Gastrocnemius medialis (tissue), 4 donors: ENCODE measurements around the gene HIVEP3. TPM values are rescaled to one million over a fixed set of nuclear protein-coding genes. Genes with fewer than 3 reads are reported as not detected.
"Not testable (repeated sequence)": the region's sequence is repeated elsewhere in the genome, so short reads cannot be mapped to it uniquely, and the experiment has no call there.

ENCODE experiments used
- ATAC-seq, 2 donors: fragments of 150-250 bp; one replicate each; pipeline ENCODE4 v1.9.1; 2016
- DNase-seq, 2 donors: peaks; one replicate each; pipeline ENCODE4 v3.0.0-alpha.2; 2019
- H3K27ac ChIP-seq, 4 donors: fragments of 200-600 bp; sonication (generic); 1 replicate in 1 of 4; 2 replicates in 3 of 4; pipeline ENCODE4 v1.5.1; 2016 to 2018; ENCODE audit warnings: mild to moderate bottlenecking in 2 of 4, moderate library complexity in 1 of 4
- H3K27me3 ChIP-seq, 3 donors: fragments of 200-600 bp; sonication (generic) in 2 of 3; 1 replicate in 1 of 3; 2 replicates in 2 of 3; pipeline versions ENCODE4 v1.5.1 to v1.6.0; 2016 to 2019; ENCODE audit warnings: mild to moderate bottlenecking in 1 of 3, moderate library complexity in 1 of 3
- H3K36me3 ChIP-seq, 2 donors: fragments of 200-600 bp; sonication (generic) in 1 of 2; one replicate each; pipeline ENCODE4 v1.5.1; 2017 to 2018
- H3K4me1 ChIP-seq, 2 donors: fragments of 200-600 bp; sonication (generic) in 1 of 2; one replicate each; pipeline ENCODE4 v1.5.1; 2016 to 2017; ENCODE audit warnings: mild to moderate bottlenecking in 2 of 2
- H3K4me3 ChIP-seq, 4 donors: fragments of 200-600 bp; sonication (generic) in 3 of 4; 1 replicate in 1 of 4; 2 replicates in 3 of 4; pipeline ENCODE4 v1.5.1; 2016 to 2019; ENCODE audit warnings: mild to moderate bottlenecking in 2 of 4
- H3K9me3 ChIP-seq, 3 donors: fragments of 200-600 bp; sonication (generic) in 2 of 3; 1 replicate in 1 of 3; 2 replicates in 2 of 3; pipeline ENCODE4 v1.5.1; 2016 to 2019
- POLR2A ChIP-seq, 2 donors: fragments of 450-650 bp; IDR thresholded peaks; one replicate each; pipeline ENCODE4 v1.6.1; 2017; ENCODE audit warnings: antibody characterized with exemption in 2 of 2, mild to moderate bottlenecking in 2 of 2, moderate library complexity in 2 of 2
- in situ Hi-C, 4 donors: fragments of 200-750 bp; cut with MboI; loops; one replicate each; pipeline versions ENCODE4 v1.15.0 to v1.8.0; 2017; ENCODE audit warnings: low sequenced_read_pairs in 4 of 4
- intact Hi-C: fragments of 100-400 bp; cut with DNase I; formaldehyde crosslinking; loops from one replicate; pipeline ENCODE4 v1.15.1; 2023; ENCODE audit warnings: low total_unique reads
- total RNA-seq, 4 donors: library from RNA; depleted of rRNA; stranded (reverse); fragments of >200 nt; gene quantifications; one replicate each; pipeline versions ENCODE4 v1.1.0 to v1.2.3, GENCODE V29; 2016
- TF ChIP-seq, protein P1 (sequence below), 5 experiments: fragments of 450-650 bp in 3 of 5; fragments of 200-600 bp in 2 of 5; sonication (generic) in 2 of 5; IDR thresholded peaks in 4 of 5; conservative IDR thresholded peaks in 1 of 5; 1 replicate in 4 of 5; 2 replicates in 1 of 5; pipeline ENCODE4 v1.5.1; 2016 to 2019; ENCODE audit warnings: antibody characterized with exemption in 5 of 5, mild to moderate bottlenecking in 3 of 5, moderate library complexity in 3 of 5

HIVEP3 gene
- total RNA-seq, 4 donors from 2014 or later: 0.80 to 1.8 (median 1.3) TPM

DNA sequence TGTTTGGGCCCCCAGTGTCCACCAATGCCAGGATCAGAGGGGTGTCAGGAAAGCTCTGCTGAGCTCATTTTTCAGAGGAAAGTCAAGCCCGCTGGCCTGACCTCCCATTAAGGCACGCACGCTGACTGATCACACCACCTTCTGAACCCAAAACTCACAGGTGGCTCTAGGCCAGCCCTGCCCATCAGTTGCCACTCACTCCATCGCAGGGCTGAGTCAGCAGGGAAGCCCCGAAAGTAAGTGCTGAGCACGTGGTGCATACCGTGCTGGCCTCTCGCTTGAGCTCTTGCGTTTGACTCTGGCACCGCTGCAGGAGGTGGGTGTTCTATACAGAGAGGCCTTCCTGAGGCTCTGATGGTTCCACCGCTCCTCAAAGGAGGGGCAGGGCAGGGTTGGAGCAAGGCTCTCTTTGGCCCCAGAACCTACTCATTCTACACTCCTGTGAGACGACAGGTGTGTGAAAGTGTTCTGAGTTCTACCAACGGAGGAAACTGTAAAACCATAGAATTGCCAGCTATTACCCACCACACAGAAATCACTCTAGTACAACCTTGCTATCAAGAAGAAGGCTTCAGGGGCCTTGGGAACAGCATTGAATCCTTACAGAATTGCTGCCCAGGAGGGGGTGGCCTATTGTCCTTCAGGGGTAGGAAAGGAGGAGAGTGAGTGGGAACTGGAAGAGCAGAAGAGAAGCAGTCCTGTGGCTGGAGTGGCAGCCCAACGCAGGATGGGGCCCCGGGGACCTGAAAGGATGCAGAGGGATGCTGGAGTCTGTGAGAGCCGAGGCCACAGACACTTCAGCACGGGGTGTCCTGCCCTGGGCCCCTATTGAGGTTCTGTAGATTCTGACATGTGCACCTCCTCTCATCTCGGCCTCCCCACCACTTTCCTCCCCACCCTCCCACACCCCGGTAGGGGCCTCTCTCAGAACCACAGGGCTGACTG, 219.5 kb downstream of the HIVEP3 start:
- ATAC-seq: no peak
- DNase-seq: no peak
- H3K4me3 ChIP-seq: no peak overlapping the region
- no peaks in the 10 kb centered on the region for H3K4me1 ChIP-seq
- no peaks in the 10 kb centered on the region for H3K27me3 ChIP-seq
- in situ Hi-C loops: no loop called here
- intact Hi-C loops: no loop called here
- H3K36me3 ChIP-seq: no peaks in the 10 kb centered on the region
- no peaks in the 10 kb centered on the region for H3K9me3 ChIP-seq
- no peak for TF ChIP-seq POLR2A (IDR thresholded peaks at IDR 0.05)
- TF ChIP-seq, protein P1, sequence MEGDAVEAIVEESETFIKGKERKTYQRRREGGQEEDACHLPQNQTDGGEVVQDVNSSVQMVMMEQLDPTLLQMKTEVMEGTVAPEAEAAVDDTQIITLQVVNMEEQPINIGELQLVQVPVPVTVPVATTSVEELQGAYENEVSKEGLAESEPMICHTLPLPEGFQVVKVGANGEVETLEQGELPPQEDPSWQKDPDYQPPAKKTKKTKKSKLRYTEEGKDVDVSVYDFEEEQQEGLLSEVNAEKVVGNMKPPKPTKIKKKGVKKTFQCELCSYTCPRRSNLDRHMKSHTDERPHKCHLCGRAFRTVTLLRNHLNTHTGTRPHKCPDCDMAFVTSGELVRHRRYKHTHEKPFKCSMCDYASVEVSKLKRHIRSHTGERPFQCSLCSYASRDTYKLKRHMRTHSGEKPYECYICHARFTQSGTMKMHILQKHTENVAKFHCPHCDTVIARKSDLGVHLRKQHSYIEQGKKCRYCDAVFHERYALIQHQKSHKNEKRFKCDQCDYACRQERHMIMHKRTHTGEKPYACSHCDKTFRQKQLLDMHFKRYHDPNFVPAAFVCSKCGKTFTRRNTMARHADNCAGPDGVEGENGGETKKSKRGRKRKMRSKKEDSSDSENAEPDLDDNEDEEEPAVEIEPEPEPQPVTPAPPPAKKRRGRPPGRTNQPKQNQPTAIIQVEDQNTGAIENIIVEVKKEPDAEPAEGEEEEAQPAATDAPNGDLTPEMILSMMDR (IDR thresholded peaks at IDR 0.05 in 4 of 5, conservative IDR thresholded peaks at IDR 0.05 in 1 of 5): no peak
- no peak overlapping the region for H3K27ac ChIP-seq

DNA sequence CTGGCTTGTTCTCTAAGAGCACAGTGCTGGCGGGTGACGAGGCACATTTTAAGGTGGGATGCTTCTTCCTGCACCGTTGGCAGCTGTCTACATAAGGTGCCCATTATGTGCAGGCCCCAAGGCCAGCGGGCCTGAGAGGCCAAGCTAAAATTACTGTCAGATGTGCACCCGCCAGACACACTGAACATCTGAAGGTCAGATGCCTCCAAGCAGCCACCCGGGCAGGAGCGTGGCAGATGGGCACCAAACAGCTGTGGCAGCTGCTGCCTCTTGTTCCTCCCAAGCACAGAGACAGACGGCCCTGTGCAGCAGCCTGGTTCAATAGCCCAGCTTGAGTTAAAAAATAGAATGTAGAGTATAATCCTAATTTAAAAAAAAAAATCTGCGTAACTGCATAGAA, 222.3 kb downstream of the HIVEP3 start:
- ATAC-seq (peak in 1 of 2 donors; percentile 58), DNase-seq (peak; percentile 16 to 37)
- in situ Hi-C loops: no loop called here
- no peaks in the 10 kb centered on the region for H3K36me3 ChIP-seq
- no peak overlapping the region for H3K4me3 ChIP-seq
- peak overlapping the region in 1 of 4 donors; percentile 46 for H3K27ac ChIP-seq
- no peaks in the 10 kb centered on the region for H3K9me3 ChIP-seq
- H3K4me1 ChIP-seq: no peaks in the 10 kb centered on the region
- H3K27me3 ChIP-seq: no peaks in the 10 kb centered on the region
- intact Hi-C loops: no loop called here
- TF ChIP-seq, protein P1 (IDR thresholded peaks at IDR 0.05 in 4 of 5, conservative IDR thresholded peaks at IDR 0.05 in 1 of 5): no peak
- no peak for TF ChIP-seq POLR2A (IDR thresholded peaks at IDR 0.05)

DNA sequence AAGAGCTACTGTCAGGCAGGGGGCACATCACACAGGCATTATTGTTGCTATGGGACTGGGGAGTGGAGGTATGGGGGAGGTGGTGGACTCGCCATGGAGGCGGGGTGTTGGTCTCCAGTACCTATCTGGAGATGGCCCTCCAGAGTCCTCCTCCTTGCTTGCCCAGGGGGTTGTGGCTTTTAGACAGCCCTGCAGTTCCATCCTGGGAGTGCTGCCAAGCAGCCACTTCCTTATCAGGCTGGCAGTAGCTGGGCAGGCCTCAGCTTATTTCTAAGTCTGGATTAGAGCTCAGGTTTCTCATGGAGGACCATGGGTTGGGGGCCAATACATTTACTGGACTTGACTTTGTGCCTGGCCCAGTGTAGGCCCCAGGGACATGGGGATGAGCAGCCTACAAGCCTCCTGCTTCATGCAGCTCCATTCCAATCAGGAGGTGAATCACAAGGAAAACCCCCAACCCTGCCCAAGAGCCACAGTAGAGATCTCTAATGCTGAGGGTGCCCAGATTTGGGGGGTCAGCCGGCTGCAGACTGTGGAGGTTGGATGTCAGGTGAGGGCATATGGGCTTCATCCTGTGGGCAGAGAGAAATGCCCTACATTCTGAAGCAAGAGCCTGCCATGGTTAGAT, 223.5 kb downstream of the HIVEP3 start:
- Histone ChIP-seq H3K4me3 (no peak overlapping the region), H3K9me3 (no peaks in the 10 kb centered on the region), H3K27ac (no peak overlapping the region), H3K4me1 (no peaks in the 10 kb centered on the region), H3K36me3 (no peaks in the 10 kb centered on the region), H3K27me3 (no peaks in the 10 kb centered on the region)
- ATAC-seq (peak in 1 of 2 donors; percentile 14), DNase-seq (peak in 1 of 2 donors; percentile 25)
- intact Hi-C loops (no loop called here), in situ Hi-C loops (no loop called here)
- TF ChIP-seq, protein P1 (IDR thresholded peaks at IDR 0.05 in 4 of 5, conservative IDR thresholded peaks at IDR 0.05 in 1 of 5): no peak
- TF ChIP-seq POLR2A (IDR thresholded peaks at IDR 0.05): no peak

DNA sequence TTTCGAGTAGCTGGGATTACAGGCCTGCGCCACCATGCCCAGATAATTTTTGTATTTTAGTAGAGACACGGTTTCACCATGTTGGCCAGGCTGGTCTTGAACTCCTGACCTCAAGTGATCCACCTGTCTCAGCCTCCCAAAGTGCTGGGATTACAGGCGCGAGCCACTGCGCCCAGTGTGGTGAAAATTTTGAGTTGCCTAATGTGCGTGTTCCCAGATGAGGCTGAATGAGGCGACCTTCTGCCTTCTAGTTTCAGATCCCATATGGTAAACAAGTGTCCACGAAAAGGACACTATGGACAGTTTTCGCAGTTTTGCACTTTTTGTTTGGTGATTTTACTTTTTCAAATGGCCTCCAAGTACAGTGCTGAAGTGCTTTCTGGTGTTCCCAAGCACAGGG, 226.8 kb downstream of the HIVEP3 start:
- H3K9me3 ChIP-seq, DNase-seq, H3K36me3 ChIP-seq, H3K27me3 ChIP-seq, intact Hi-C loops, in situ Hi-C loops, H3K27ac ChIP-seq, ATAC-seq, H3K4me3 ChIP-seq: not testable (repeated sequence)
- H3K4me1 ChIP-seq: peaks cover 6 to 11% of the 10 kb centered on the region in 2 donors

DNA sequence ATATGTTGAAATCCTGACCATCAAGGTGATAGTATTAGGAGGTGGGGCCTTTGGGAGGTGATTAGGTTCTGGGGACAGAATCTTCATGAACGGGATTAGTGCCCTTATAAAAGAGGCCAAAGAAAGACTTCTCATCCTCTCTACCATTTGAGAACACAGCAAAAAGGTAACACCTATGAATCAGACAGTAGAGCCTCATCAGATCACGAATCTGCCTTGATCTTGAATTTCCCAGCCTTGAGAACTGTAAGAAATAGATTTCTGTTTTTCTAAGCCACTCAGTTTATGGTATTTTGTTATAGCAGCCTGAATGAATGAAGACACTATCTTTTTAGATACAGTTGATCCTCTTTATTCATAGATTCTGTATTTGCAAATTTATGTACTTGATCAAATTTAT, 227.3 kb downstream of the HIVEP3 start:
- Histone ChIP-seq H3K4me1 (peaks cover 6 to 11% of the 10 kb centered on the region in 2 donors), H3K27me3 (no peaks in the 10 kb centered on the region), H3K36me3 (no peaks in the 10 kb centered on the region), H3K4me3 (no peak overlapping the region), H3K27ac (no peak overlapping the region), H3K9me3 (no peaks in the 10 kb centered on the region)
- TF ChIP-seq POLR2A (IDR thresholded peaks at IDR 0.05): no peak
- TF ChIP-seq, protein P1 (IDR thresholded peaks at IDR 0.05 in 4 of 5, conservative IDR thresholded peaks at IDR 0.05 in 1 of 5): no peak
- ATAC-seq: no peak
- in situ Hi-C loops (no loop called here), intact Hi-C loops (no loop called here)
- DNase-seq: no peak
